ENCODE measurements around the gene DUSP5. TPM values are rescaled to one million over a fixed set of nuclear protein-coding genes. Genes with fewer than 3 reads are reported as not detected.

The DUSP5 gene
- total RNA-seq, 4 donors from 2014 or later: 10.4 to 112 (median 17.5) TPM

DNA sequence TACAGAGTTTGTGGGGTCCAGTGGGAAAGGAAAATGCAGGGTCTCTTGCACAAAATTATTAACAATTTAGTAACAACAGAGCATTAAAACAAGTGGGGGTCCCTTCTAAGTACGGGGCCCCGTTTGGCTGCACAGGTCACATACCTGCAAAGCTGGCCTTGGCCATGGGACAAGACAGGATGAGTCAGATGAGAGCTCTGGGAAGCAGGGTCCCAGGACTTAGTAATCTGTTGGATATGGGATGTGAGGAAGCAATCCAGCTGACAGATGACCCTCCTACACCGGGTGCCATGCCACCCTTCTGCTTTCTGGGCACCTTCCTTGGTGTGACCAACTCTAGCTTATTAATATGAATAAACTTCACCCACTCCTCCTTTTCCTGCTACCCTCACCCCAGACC, 3.2 kb upstream of the DUSP5 start:
- TF ChIP-seq, protein P1, sequence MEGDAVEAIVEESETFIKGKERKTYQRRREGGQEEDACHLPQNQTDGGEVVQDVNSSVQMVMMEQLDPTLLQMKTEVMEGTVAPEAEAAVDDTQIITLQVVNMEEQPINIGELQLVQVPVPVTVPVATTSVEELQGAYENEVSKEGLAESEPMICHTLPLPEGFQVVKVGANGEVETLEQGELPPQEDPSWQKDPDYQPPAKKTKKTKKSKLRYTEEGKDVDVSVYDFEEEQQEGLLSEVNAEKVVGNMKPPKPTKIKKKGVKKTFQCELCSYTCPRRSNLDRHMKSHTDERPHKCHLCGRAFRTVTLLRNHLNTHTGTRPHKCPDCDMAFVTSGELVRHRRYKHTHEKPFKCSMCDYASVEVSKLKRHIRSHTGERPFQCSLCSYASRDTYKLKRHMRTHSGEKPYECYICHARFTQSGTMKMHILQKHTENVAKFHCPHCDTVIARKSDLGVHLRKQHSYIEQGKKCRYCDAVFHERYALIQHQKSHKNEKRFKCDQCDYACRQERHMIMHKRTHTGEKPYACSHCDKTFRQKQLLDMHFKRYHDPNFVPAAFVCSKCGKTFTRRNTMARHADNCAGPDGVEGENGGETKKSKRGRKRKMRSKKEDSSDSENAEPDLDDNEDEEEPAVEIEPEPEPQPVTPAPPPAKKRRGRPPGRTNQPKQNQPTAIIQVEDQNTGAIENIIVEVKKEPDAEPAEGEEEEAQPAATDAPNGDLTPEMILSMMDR (IDR thresholded peaks at IDR 0.05): no peak
- no peak for TF ChIP-seq POLR2A (IDR thresholded peaks at IDR 0.05)
- no peak overlapping the region for H3K27ac ChIP-seq
- intact Hi-C loops (cut with DNase I; ENCODE audit: low total_unique reads): no loop called here
- H3K4me3 ChIP-seq: no peak overlapping the region
- H3K27me3 ChIP-seq: no peaks in the 10 kb centered on the region
- no peaks in the 10 kb centered on the region for H3K9me3 ChIP-seq
- H3K36me3 ChIP-seq: no peaks in the 10 kb centered on the region
- H3K4me1 ChIP-seq: no peaks in the 10 kb centered on the region
- no peak for DNase-seq

DNA sequence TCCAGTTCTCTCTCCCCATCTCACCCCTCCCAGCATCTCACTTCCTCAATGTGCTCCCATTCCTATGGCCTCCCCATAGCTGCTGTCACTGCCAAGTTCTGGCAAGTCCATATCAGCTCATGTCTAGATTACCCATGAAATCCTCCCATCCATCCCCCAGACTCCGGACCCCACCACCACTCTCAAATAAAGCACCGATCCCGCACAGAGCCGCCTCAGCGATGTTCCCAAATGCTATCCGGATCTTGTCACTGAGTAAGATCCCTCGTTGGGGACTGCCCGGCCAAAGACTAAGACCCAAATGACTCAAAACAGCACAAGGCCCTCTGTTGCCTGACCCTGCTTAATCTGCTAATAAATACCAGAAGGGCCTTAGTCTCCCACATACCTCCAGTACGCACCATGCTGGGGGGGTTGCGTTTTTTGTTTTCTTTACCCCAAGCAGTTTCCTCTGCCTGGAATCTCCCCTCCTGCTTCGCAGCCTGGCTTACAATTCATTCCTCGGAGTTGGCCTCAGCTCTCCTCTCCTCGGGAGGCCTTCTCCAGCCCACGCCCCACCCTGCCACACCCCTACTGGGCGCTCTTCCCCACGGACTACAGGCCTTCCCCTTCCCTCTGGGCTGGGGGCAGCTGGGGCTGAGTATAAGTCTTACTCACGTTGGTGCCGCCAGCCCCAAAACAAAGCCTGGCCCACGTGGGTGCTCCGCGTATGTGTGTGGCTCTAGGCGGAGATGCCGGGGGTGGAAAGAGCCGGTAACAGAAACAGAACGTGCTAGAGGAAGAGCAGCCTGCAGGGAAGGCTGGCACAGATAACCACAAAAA, 1.8 kb upstream of the DUSP5 start:
- Histone ChIP-seq H3K36me3 (no peaks in the 10 kb centered on the region), H3K27me3 (no peaks in the 10 kb centered on the region), H3K27ac (peak overlapping the region; percentile 83 to 97), H3K9me3 (no peaks in the 10 kb centered on the region), H3K4me1 (no peaks in the 10 kb centered on the region), H3K4me3 (peak overlapping the region; percentile 34 to 88)
- peak; percentile 49 to 59 for DNase-seq
- TF ChIP-seq, protein P1 (IDR thresholded peaks at IDR 0.05): no peak
- TF ChIP-seq POLR2A (IDR thresholded peaks at IDR 0.05): no peak
- intact Hi-C loops (cut with DNase I; ENCODE audit: low total_unique reads): no loop called here

DNA sequence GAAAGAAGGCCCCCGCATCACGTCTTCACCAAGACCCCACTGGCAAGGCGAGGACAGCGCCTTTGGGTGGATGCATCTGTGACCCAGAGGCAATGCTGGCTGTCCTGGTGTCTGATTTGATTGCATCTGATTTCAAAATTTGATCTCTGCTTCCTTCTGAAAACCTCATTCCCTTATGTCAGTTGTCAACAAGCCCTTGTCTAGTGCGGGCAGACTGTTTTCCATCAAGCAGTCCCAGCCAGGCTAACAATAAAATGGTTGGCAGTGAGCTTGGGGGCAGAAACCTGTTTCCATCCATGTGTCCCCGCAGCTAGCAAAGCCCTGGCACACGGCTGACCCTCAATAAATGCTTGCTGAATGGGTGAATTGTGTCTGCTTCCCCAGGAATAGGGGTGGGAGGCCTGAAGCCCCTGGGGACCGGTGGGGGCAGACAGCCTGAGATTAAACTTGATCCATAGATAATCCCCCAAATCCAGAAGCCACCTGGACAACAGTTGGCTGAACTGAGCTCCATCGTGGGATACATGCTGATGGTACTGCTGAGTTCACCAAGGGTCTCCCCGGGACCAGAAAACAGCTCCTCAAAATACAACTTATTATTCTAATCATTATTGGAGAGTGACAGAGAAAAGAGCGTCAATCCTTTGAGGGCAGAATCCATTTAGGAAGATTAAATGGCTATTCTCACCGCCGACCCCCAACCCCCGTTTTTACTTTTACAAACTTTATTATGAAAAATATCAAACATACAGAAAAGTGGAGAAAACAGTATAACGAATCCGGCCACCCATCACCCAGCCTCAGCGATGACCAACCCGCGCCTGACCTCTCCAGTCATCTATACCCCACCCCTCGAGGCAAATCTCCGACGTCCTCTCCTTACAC, 912 bp upstream of the DUSP5 start:
- intact Hi-C loops (cut with DNase I; ENCODE audit: low total_unique reads): no loop called here
- H3K4me3 ChIP-seq: peak overlapping the region; percentile 34 to 88
- peak overlapping the region; percentile 83 to 97 for H3K27ac ChIP-seq
- no peaks in the 10 kb centered on the region for H3K27me3 ChIP-seq
- H3K9me3 ChIP-seq: no peaks in the 10 kb centered on the region
- DNase-seq: no peak
- TF ChIP-seq, protein P1 (IDR thresholded peaks at IDR 0.05): no peak
- TF ChIP-seq POLR2A (IDR thresholded peaks at IDR 0.05): no peak
- H3K36me3 ChIP-seq: no peaks in the 10 kb centered on the region
- no peaks in the 10 kb centered on the region for H3K4me1 ChIP-seq

DNA sequence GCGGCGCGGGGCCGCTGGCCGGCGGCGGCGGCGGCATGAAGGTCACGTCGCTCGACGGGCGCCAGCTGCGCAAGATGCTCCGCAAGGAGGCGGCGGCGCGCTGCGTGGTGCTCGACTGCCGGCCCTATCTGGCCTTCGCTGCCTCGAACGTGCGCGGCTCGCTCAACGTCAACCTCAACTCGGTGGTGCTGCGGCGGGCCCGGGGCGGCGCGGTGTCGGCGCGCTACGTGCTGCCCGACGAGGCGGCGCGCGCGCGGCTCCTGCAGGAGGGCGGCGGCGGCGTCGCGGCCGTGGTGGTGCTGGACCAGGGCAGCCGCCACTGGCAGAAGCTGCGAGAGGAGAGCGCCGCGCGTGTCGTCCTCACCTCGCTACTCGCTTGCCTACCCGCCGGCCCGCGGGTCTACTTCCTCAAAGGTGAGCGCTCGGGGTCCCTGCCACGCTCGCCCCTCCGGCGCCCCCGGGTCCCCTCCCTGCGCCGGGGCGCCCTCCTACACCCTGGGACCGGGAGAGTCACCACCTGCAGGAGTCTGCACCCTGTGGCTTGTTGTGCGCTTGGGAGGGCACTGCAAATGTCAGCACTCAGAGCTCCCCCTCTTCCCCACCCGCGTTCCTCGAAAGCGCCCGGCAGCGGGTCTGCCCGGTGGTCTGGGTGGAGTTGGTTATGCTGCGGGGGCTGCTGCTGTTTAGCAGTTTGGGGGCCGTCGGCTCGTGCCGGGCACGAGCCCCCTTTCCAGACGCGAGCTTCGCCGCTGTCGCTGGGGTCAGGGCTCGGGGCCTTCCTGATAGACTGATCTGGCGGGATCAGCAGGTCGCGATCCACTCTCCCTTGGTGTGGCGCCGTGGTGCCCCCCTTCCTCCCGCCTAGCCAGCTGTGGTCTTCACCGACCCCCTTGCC, 627 bp downstream of the DUSP5 start:
- TF ChIP-seq, protein P1 (IDR thresholded peaks at IDR 0.05): peak in 1 of 4 experiments; percentile 5
- no peak for TF ChIP-seq POLR2A (IDR thresholded peaks at IDR 0.05)
- H3K9me3 ChIP-seq: no peaks in the 10 kb centered on the region
- H3K36me3 ChIP-seq: no peaks in the 10 kb centered on the region
- no peaks in the 10 kb centered on the region for H3K27me3 ChIP-seq
- peak overlapping the region; percentile 83 to 97 for H3K27ac ChIP-seq
- H3K4me1 ChIP-seq: peaks cover 0 to 2% of the 10 kb centered on the region in 2 donors
- peak overlapping the region; percentile 48 to 88 for H3K4me3 ChIP-seq
- intact Hi-C loops (cut with DNase I; ENCODE audit: low total_unique reads): no loop called here
- peak; percentile 45 to 58 for DNase-seq

Measured in uterus (tissue), 4 donors.